ENCODE results near the gene ATP9B. TPM values are rescaled to one million over a fixed set of nuclear protein-coding genes. Genes with fewer than 3 reads are reported as not detected.

Gene ATP9B
- total RNA-seq, 1 donor from 2014 or later: 22.7 TPM

DNA sequence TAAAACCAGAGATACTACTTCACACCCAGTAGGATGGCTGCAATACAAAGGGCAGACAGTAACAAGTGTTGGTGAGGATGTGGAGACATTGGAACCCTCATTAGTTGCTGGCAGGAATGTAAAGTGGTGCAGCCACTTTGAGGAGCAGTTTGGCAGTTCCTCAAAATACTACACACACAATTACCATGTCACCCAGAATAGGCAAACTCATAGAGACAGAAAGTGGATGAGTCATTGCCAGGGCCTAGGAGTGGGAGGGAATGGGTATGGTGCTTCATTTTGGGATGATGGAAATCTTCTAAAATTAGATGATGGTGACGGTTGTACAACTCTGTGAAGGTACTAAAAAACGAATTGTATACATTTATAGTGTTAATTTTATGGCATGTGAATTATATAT, 54.8 kb downstream of the ATP9B start:
- no peak for DNase-seq (ENCODE audit: low read depth)
- no peak for TF ChIP-seq CTCF (conservative IDR thresholded peaks at IDR 0.05; ENCODE audit: low read depth, low read length)
- no peak overlapping the region for H3K4me3 ChIP-seq (ENCODE audit: low read depth, low read length)

GRCh38 chr18:79129120-79129519, 59.9 kb downstream of the ATP9B start:
- no peak for TF ChIP-seq CTCF (conservative IDR thresholded peaks at IDR 0.05; ENCODE audit: low read depth, low read length)
- DNase-seq (ENCODE audit: low read depth): no peak
- no peak overlapping the region for H3K4me3 ChIP-seq (ENCODE audit: low read depth, low read length)

GRCh38 chr18:79133724-79134123, 64.5 kb downstream of the ATP9B start:
- no peak for TF ChIP-seq CTCF (conservative IDR thresholded peaks at IDR 0.05; ENCODE audit: low read depth, low read length)
- no peak overlapping the region for H3K4me3 ChIP-seq (ENCODE audit: low read depth, low read length)
- no peak for DNase-seq (ENCODE audit: low read depth)

- no peak for TF ChIP-seq CTCF (conservative IDR thresholded peaks at IDR 0.05; ENCODE audit: low read depth, low read length)
- no peak for DNase-seq (ENCODE audit: low read depth)
- no peak overlapping the region for H3K4me3 ChIP-seq (ENCODE audit: low read depth, low read length)
Observed at GRCh38 chr18:79135924-79136323, 66.7 kb downstream of the ATP9B start.

DNA sequence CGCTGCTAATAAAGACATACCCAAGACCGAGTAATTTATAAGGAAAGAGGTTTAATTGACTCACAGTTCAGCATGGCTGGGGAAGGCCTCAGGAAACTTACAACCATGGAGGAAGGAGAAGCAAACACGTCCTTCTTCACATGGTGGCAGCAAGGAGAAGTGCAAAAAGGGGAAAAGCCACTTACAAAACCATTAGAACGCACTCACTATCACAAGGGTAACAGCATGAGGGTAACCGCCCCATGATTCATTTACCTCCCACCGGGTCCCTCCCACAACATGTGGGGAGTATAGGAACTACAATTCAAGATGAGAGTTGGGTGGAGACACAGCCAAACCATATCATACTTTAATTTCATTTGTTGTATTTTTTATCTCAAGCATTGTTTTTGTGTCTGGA, 67.5 kb downstream of the ATP9B start:
- H3K4me3 ChIP-seq (ENCODE audit: low read depth, low read length): no peak overlapping the region
- no peak for DNase-seq (ENCODE audit: low read depth)
- TF ChIP-seq CTCF (conservative IDR thresholded peaks at IDR 0.05; ENCODE audit: low read depth, low read length): no peak

DNA sequence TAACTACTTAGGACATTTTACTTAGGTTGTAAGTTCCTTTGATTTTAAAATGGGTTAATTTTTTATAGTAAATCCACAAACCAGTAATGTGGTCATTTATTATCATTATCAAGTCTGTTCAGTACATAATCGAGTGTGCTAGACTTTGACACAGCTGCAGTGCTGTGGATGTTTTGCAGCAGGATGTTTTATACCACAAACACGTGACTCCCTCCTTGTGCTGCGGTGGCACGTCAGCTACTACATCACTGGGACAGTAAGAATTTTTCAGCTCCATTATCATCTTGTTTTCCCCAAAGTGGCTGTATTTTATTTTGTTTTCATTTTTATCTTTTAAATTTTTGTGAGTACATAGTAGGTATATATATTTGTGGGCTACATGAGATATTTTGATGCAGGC, 70.0 kb downstream of the ATP9B start:
- TF ChIP-seq CTCF (conservative IDR thresholded peaks at IDR 0.05; ENCODE audit: low read depth, low read length): no peak

GRCh38 chr18:79147014-79147413, 77.8 kb downstream of the ATP9B start:
- no peak overlapping the region for H3K4me3 ChIP-seq (ENCODE audit: low read depth, low read length)
- TF ChIP-seq CTCF (conservative IDR thresholded peaks at IDR 0.05; ENCODE audit: low read depth, low read length): no peak
- no peak for DNase-seq (ENCODE audit: low read depth)

More for the DNA sequence above, 70.0 kb downstream of the ATP9B start:
- DNase-seq (ENCODE audit: low read depth): no peak
- H3K4me3 ChIP-seq (ENCODE audit: low read depth, low read length): no peak overlapping the region
